HFFc6 (cell line): ENCODE results near the gene ACSL5. TPM values are rescaled to one million over a fixed set of nuclear protein-coding genes. Genes with fewer than 3 reads are reported as not detected.

Experiments used
- DNase-seq: peaks from one replicate; pipeline ENCODE4 v3.0.0-alpha.2; 2018
- H3K27ac Mint-ChIP-seq: 2 replicates; pipeline ENCODE4 v1.8.0; 2020; ENCODE audit warnings: mild to moderate bottlenecking, mixed read lengths
- H3K27me3 Mint-ChIP-seq: 2 replicates; pipeline ENCODE4 v1.8.0; 2021; ENCODE audit warnings: mild to moderate bottlenecking, moderate library complexity, mixed read lengths; ENCODE audit not compliant: insufficient read depth
- H3K36me3 Mint-ChIP-seq: 2 replicates; pipeline ENCODE4 v1.8.0; 2021; ENCODE audit warnings: low read depth, mixed read lengths
- H3K4me1 Mint-ChIP-seq: 2 replicates; pipeline ENCODE4 v1.8.0; 2020; ENCODE audit warnings: low read depth, mixed read lengths
- H3K4me3 Mint-ChIP-seq: 2 replicates; pipeline ENCODE4 v1.8.0; 2020; ENCODE audit warnings: mild to moderate bottlenecking, moderate library complexity, mixed read lengths
- H3K9me3 Mint-ChIP-seq: 2 replicates; pipeline ENCODE4 v1.8.0; 2020; ENCODE audit warnings: mild to moderate bottlenecking, mixed read lengths
- total RNA-seq, 6 experiments: library from RNA; stranded (reverse); fragmentation: NEBNext Ultra II Directional; extraction: Animal tissue kit (Norgen Biotek cat#: 25700); gene quantifications; 2 replicates in 1 of 6; 3 replicates in 5 of 6; pipeline ENCODE4 v1.2.3, GENCODE V29; 2021
- TF ChIP-seq, protein P1 (sequence below): fragments of 200-600 bp; sonication (generic); IDR thresholded peaks from 2 replicates; pipeline ENCODE4 v1.5.0; 2021; ENCODE audit warnings: antibody characterized with exemption, mild to moderate bottlenecking

Gene ACSL5
- total RNA-seq, 6 experiments from 2014 or later = 0.59 to 5.5 (median 4.9) TPM

GRCh38 chr10:112338957-112339356, 35.0 kb upstream of the ACSL5 start:
- TF ChIP-seq, protein P1, sequence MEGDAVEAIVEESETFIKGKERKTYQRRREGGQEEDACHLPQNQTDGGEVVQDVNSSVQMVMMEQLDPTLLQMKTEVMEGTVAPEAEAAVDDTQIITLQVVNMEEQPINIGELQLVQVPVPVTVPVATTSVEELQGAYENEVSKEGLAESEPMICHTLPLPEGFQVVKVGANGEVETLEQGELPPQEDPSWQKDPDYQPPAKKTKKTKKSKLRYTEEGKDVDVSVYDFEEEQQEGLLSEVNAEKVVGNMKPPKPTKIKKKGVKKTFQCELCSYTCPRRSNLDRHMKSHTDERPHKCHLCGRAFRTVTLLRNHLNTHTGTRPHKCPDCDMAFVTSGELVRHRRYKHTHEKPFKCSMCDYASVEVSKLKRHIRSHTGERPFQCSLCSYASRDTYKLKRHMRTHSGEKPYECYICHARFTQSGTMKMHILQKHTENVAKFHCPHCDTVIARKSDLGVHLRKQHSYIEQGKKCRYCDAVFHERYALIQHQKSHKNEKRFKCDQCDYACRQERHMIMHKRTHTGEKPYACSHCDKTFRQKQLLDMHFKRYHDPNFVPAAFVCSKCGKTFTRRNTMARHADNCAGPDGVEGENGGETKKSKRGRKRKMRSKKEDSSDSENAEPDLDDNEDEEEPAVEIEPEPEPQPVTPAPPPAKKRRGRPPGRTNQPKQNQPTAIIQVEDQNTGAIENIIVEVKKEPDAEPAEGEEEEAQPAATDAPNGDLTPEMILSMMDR = no peak
- H3K4me3 Mint-ChIP-seq = no peak overlapping the region
- H3K36me3 Mint-ChIP-seq = no peaks in the 10 kb centered on the region
- H3K9me3 Mint-ChIP-seq = no peaks in the 10 kb centered on the region
- H3K27me3 Mint-ChIP-seq = peaks cover 14% of the 10 kb centered on the region
- H3K27ac Mint-ChIP-seq = no peak overlapping the region
- H3K4me1 Mint-ChIP-seq = peaks cover 21% of the 10 kb centered on the region
- no peak for DNase-seq

- H3K27ac Mint-ChIP-seq = no peak overlapping the region
- H3K4me1 Mint-ChIP-seq = peaks cover 8% of the 10 kb centered on the region
- peaks cover 13% of the 10 kb centered on the region for H3K27me3 Mint-ChIP-seq
- H3K4me3 Mint-ChIP-seq = no peak overlapping the region
- DNase-seq = no peak
- TF ChIP-seq, protein P1 = no peak
- H3K9me3 Mint-ChIP-seq = no peaks in the 10 kb centered on the region
- H3K36me3 Mint-ChIP-seq = no peaks in the 10 kb centered on the region
Measured at GRCh38 chr10:112340601-112341000, 33.3 kb upstream of the ACSL5 start.

DNA sequence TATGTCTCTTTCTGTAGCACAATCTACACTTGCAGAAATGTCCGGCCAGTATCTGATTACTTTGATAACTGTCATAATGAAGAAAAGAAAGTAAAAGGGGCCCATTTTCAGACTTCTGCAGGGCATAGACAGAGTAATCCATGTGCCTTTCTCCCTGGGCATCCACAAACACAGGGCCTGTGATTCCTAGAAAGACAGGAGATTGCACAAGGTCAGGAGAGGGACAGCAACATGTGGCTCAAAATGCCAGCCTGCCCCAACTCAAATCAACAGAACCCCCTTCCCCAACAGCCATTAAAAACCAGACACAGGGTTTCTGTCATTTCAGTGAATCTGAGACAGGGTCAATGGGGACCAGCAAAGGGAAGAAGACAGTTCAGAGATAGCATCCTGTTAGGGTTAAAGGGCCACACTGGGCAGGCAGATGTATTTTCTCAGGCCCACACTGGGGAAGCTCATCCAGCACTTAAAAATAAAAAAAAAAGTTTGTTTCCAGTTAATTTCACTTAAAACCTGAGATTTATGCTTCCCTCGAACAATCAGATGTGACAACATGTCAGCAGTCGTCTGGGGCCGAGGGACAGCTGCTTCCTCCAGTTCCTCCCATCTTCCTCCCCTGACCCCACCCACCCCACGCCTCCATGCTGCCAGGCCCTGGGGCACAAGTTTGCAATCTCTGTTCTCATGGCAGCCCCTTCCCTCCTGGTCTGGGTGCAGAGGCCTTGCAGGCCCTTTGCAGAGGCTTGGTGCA, 30.7 kb upstream of the ACSL5 start:
- TF ChIP-seq, protein P1 = no peak
- Mint-ChIP-seq H3K4me1 (no peaks in the 10 kb centered on the region), H3K4me3 (no peak overlapping the region), H3K36me3 (no peaks in the 10 kb centered on the region), H3K27ac (no peak overlapping the region), H3K9me3 (no peaks in the 10 kb centered on the region), H3K27me3 (peaks cover 12% of the 10 kb centered on the region)
- no peak for DNase-seq

DNA sequence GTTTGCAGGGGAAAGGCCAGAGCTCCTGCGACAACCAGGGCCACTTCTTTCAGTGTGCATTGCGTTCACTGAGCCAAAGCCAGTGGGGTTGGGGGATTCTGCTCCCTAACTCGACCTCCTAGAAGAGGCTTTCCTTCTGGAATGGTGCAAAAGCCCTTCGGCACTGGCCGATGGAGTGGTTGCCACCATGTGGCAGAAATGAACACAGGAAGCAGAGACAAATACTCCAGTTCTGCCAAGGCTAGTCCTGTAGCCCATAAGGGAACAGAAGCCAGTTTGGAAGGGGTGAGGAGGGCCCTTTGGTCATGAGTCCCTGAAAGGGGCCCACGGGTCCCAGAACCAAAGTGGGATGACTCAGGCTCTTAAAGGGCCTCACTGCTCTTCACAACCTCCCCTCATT, 29.7 kb upstream of the ACSL5 start:
- Mint-ChIP-seq H3K4me1 (no peaks in the 10 kb centered on the region), H3K9me3 (no peaks in the 10 kb centered on the region), H3K36me3 (no peaks in the 10 kb centered on the region), H3K27ac (no peak overlapping the region), H3K4me3 (no peak overlapping the region), H3K27me3 (peaks cover 7% of the 10 kb centered on the region)
- TF ChIP-seq, protein P1 = peak; percentile 47; the same call in 1 of the 2 replicates
- no peak for DNase-seq

GRCh38 chr10:112345202-112345601, 28.7 kb upstream of the ACSL5 start:
- Mint-ChIP-seq H3K27ac (no peak overlapping the region), H3K4me3 (no peak overlapping the region), H3K27me3 (peaks cover 7% of the 10 kb centered on the region), H3K9me3 (no peaks in the 10 kb centered on the region), H3K36me3 (no peaks in the 10 kb centered on the region), H3K4me1 (no peaks in the 10 kb centered on the region)
- TF ChIP-seq, protein P1 = no peak
- DNase-seq = no peak
